ENCODE data around the gene DPP9. TPM values are rescaled to one million over a fixed set of nuclear protein-coding genes. Genes with fewer than 3 reads are reported as not detected.
A peak's percentile ranks its signal among the peaks of the same experiment; 100 is the strongest.

DPP9 gene
- total RNA-seq, 1 donor = 59.6 TPM

DNA sequence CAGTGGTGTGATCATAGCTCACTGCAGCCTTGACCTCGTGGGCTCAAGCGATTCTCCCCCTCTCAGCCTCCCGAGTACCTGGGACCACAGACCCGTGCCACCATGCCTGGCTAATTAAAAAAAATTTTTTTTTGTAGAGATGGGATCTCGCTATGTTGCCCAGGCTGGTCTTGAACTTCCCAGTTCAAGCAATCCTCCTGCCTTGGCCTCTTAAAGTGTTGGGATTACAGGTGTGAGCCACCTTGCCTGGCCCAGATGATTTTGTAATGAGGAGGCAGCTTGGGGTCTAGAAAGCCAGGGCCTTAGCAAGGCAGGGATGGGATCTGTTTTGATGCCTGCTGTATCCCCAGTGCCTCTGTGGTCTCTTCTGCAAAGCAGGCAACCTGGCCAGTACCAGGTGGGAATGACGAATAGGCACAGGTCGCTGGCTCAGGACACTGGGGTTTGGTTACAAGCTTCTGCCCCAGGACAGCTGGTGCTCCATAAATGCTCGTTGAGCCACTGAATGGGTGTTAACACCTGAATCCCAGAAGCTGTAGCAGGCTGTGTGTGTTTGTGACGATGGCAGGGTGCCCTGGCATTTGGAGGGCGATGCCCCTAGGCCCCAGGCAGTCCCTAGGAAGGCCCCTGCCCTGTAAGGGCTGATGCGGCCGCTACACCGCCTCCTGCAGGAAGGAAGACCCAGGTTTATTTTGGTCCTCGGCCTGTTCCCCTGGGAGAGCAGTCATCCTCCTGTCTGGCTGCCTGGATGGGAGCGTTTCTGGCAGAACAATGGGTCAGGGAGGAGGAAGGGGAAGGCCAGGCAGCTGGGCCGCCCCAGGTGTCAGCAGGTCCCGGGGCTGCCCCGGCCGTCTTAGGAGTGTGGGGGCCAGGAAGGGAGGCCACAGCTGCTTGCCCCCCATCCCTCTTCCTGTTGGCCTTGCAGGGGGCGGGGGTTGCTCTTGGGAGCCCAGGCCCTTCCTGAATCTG, 75.7 kb downstream of the DPP9 start:
- H3K4me3 ChIP-seq (ENCODE audit: low read length) = no peak overlapping the region
- H3K9me3 ChIP-seq (ENCODE audit: low read depth, low read length) = no peaks in the 10 kb centered on the region
- no peaks in the 10 kb centered on the region for H3K27me3 ChIP-seq (ENCODE audit: insufficient read depth, low read length)
- H3K4me1 ChIP-seq (ENCODE audit: insufficient read depth, low read length) = peaks cover 8% of the 10 kb centered on the region

DNA sequence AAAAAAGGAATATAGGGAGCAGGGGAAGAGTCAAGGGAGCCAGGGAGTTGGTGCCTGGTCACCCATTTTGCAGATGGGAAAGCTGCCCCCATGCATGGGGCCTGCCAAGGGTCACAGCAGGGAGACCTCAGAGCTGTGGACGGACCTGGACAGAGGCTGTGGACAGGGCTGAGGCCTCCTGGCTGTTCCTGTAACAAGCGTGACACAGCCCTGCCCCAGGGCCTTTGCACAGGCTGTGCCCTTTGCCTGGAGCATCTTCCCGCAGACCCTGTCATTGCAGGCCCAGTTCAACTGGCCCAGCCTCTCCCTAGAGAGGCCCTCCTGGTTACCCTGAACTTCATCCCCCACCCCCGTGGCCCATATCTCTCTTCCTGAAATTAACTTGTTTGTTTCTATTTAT, 77.9 kb downstream of the DPP9 start:
- Histone ChIP-seq H3K9me3 (ENCODE audit: low read depth, low read length) (no peaks in the 10 kb centered on the region), H3K27me3 (ENCODE audit: insufficient read depth, low read length) (no peaks in the 10 kb centered on the region), H3K4me1 (ENCODE audit: insufficient read depth, low read length) (peaks cover 15% of the 10 kb centered on the region), H3K4me3 (ENCODE audit: low read length) (no peak overlapping the region)

DNA sequence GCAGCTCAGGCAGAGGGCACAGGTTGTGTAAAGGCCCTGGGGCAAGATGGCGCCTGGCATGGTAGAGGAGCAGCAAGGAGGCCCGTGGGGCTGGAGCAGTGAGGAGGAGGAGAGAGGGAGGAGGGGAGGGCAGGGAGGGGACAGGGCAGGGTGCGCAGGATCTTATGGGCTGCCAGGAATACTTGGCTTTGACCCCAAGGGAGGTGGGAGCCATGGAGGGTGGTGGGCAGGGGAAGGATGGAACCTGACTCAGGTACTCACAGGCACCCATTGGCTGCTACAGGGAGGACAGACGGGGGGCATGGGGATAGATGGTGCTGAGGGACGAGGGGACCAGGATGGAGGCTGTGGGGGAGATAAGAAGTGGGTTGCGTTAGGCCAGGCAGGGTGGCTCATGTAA, 81.0 kb downstream of the DPP9 start:
- H3K4me3 ChIP-seq (ENCODE audit: low read length) = no peak overlapping the region
- peaks cover 33% of the 10 kb centered on the region for H3K4me1 ChIP-seq (ENCODE audit: insufficient read depth, low read length)
- no peaks in the 10 kb centered on the region for H3K9me3 ChIP-seq (ENCODE audit: low read depth, low read length)
- H3K27me3 ChIP-seq (ENCODE audit: insufficient read depth, low read length) = no peaks in the 10 kb centered on the region

DNA sequence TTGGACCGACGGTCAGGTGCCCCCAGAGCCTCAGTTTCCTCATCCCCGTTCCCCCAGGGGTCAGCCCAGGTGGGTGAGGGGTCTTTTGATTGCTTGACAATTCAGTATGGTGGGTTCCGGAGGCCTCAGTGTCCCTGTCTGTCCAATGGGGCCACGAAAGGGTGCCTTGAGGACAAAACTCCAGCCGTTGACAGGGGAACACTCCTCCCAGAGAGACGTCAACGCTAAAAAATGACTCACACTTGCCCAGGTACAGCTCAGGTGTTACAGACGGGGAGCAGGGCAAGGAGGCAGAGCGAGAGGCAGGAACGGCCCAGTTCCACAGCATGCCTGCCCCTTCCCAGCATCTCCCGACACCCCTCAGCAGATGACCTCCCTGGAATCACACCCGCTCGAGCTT, 82.5 kb downstream of the DPP9 start:
- Histone ChIP-seq H3K4me1 (ENCODE audit: insufficient read depth, low read length) (peaks cover 48% of the 10 kb centered on the region), H3K9me3 (ENCODE audit: low read depth, low read length) (no peaks in the 10 kb centered on the region), H3K4me3 (ENCODE audit: low read length) (no peak overlapping the region), H3K27me3 (ENCODE audit: insufficient read depth, low read length) (no peaks in the 10 kb centered on the region)

DNA sequence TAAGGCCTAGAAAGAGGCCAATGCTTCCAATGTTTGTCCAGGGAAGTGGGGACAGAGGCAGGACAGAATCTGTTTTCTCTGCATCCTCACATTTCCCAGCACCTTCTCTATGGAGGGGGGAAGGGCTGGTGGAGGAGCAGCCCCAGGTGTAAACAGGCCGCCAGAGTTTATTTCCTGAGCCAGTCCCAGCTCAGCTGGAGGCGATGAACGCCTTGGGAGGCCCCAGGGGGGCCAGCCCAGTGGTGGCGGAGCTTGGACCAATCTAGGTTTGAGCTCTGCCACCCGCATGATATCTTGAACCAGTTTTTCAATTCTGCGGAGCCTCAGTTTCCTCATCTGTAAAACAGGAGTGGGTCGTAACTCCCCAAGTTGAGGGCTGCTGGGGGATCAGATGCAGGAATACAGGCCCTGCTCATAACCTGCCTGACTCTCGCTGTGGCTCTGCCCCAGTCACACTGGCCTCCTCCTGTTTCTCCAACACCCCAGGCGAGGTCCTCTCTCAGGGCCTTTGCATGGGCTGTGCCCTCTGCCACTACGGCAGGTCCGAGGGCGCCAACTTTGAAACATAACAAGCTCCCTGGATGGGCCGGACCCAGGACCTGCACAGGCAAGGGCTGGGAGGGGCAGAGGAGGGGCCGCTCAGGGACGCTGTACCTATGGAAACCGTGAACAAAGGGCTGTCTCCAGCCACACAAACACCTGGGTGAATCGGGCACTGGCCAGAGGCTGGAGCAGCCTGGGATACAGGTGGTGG, 83.2 kb downstream of the DPP9 start:
- peak overlapping the region; percentile 76 for H3K4me3 ChIP-seq (ENCODE audit: low read length)
- H3K9me3 ChIP-seq (ENCODE audit: low read depth, low read length) = no peaks in the 10 kb centered on the region
- H3K27me3 ChIP-seq (ENCODE audit: insufficient read depth, low read length) = no peaks in the 10 kb centered on the region
- H3K4me1 ChIP-seq (ENCODE audit: insufficient read depth, low read length) = peaks cover 54% of the 10 kb centered on the region

DNA sequence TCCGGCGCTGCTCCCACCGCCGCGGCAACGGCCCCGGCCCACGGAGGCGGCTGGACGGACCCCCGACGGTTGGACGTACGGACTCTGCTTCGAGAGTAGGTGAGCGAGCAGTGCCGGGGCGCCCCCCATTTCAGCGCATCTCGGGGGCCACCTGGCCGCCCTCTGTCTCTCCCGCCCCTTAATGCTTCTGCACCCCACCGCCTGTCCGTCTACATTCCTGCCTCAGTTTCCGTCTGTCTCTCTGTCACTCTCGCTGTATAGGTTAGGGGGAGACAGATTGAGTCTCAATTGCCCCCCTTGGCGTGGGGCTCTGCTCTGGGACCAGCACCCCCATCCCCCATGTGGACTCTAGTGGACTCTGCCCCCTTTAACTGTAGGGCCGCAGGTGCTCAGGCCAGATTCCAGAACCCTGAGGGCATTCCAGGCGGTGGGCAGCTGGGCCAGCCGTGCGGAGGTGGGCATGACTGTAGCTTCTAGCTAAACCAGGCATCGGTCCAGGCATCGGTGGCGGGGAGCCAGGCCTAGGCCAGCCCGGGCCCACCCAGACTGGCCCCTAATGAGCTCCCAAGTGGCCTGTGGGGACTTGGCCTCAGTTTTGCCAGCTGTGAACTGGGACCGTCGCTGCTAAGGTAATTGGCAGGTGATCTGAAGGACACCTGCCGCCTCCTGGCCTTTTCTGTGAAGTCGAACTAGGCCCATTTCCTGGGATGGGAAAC, 84.0 kb downstream of the DPP9 start:
- H3K9me3 ChIP-seq (ENCODE audit: low read depth, low read length) = no peaks in the 10 kb centered on the region
- H3K4me3 ChIP-seq (ENCODE audit: low read length) = peak overlapping the region; percentile 76
- H3K27me3 ChIP-seq (ENCODE audit: insufficient read depth, low read length) = no peaks in the 10 kb centered on the region
- peaks cover 59% of the 10 kb centered on the region for H3K4me1 ChIP-seq (ENCODE audit: insufficient read depth, low read length)

DNA sequence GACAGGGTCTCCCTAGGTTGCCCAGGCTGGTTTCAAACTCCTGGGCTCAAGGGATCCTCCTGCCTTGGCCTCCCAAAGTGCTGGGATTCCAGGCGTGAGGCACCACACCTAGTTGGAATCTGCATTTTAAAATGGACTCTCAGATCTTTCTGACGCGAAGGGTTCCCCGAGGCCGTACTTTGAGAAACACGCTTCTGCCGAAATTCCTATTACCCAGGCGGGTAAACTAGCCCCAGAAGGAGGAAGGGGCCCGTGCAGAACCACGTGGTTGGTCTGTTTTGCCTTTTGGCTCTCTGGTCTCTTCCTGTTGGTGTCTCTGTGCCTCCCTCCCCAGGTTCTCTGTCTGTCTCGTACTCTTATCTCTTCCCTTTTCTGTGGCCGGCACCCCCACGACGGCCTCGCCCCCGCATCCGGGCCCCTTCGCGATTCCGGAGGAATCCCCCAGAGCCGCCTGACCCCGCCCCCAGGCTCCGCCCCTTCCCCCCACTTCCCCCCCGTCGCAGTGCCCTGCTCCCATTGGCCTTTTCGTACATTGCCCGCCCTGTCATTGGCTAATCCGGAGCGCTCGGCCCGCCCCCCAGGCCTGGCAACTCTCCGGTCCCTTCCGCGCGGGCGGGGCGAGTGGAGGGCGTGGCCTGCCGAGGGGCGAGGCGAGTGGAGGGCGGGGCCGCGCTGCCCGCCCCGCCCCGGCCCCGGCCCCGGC, 84.7 kb downstream of the DPP9 start, which contains the start of gene TNFAIP8L1:
Gene TNFAIP8L1, plus strand, starts transcription at position 689 of the 703 bp plus-strand sequence. CDS start 12,354 bp downstream, outside the sequence.
- Histone ChIP-seq H3K27me3 (ENCODE audit: insufficient read depth, low read length) (no peaks in the 10 kb centered on the region), H3K4me1 (ENCODE audit: insufficient read depth, low read length) (peaks cover 67% of the 10 kb centered on the region), H3K9me3 (ENCODE audit: low read depth, low read length) (no peaks in the 10 kb centered on the region), H3K4me3 (ENCODE audit: low read length) (peak within 1 kb of the TSS; percentile 76)

DNA sequence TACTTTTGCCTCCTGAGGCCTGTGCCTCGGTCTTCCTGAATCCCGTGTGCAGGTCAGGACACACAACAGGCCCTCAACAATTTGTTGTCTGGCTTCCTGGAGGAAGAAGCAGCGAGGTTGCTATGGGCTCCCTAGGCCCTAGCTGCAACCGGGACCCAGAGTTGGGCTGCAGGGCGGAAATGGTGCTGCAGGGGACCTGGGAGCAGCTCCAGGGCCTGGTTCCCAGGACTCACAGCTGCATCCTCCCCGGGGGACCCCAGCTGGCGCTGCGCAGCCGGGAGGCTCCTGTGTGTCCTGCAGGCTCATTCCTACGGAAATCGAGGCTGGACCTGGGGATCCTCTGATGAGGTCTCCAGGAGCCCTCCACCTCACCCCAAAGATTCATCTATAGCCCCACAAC, 85.3 kb downstream of the DPP9 start:
- Histone ChIP-seq H3K4me3 (ENCODE audit: low read length) (no peak overlapping the region), H3K27me3 (ENCODE audit: insufficient read depth, low read length) (no peaks in the 10 kb centered on the region), H3K4me1 (ENCODE audit: insufficient read depth, low read length) (peaks cover 73% of the 10 kb centered on the region)

DNA sequence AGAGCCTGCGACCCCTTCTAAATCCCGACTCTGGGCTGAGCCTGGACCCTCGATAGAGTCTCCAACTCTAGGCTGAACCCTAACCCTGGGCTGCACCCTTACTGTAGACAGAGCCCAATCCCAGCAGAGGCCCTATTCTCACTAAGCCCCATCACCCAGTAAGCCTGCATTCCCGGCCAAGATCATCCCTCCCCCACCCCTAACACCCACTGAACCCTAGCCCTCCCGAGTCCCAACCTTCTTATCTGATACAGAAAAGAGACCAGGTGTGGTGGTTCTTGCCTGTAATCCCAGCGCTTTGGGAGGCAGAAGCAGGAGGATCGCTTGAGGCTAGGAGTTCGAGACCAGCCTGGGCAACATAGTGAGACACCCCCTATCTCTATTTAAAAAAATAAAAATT, 86.9 kb downstream of the DPP9 start:
- Histone ChIP-seq H3K27me3 (ENCODE audit: insufficient read depth, low read length) (no peaks in the 10 kb centered on the region), H3K4me3 (ENCODE audit: low read length) (no peak overlapping the region), H3K9me3 (ENCODE audit: low read depth, low read length) (no peaks in the 10 kb centered on the region), H3K4me1 (ENCODE audit: insufficient read depth, low read length) (peaks cover 74% of the 10 kb centered on the region)

More for the DNA sequence above, 85.3 kb downstream of the DPP9 start:
- H3K9me3 ChIP-seq (ENCODE audit: low read depth, low read length) = no peaks in the 10 kb centered on the region

DNA sequence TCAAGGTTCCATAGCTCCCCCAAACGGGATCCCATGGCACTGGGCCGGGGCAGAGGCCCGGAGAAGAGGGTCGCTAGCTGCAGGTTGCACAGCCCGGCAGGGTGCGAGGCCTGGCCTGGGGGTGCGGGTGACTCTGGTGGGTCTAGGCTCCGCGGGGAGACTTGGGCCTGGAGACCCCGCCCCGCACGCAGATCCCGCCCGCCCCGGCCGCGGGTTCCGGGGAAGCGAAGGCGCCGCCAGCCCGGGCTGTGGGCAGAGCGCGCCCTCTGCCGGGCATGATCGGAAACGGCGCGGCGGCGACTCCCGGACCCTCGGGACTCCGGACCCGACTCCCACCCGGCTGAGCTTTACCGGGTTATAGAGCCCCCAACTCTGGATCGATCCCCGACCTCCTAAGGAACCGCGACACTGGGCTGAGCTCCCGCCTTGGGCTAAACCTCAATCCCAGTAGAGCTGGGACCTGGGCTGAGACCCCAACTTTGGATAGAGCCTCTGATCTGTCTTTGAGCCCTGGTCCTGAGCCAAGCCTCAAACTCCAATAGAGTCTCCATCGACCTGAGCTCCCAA, 87.4 kb downstream of the DPP9 start:
- H3K9me3 ChIP-seq (ENCODE audit: low read depth, low read length) = no peaks in the 10 kb centered on the region
- H3K4me1 ChIP-seq (ENCODE audit: insufficient read depth, low read length) = peaks cover 73% of the 10 kb centered on the region
- H3K27me3 ChIP-seq (ENCODE audit: insufficient read depth, low read length) = no peaks in the 10 kb centered on the region
- peak overlapping the region; percentile 30 for H3K4me3 ChIP-seq (ENCODE audit: low read length)

DNA sequence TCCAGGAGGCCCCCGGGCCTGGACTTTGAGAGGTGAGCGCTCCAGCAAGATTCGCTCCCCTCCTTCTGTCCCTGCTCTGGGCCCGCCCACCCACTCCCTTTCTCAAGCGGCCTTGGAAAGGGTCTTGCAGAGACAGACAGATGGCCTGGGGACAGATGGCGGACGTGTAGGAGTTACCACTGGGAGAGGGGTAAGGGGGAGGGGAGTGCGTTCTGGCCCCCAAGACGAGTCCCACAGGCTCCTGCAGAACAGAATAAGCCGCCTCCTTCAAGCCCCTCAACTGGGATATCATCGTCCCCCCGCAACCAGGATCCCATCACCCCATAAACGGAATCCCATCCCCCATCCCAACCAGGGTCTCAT, 87.9 kb downstream of the DPP9 start:
- Histone ChIP-seq H3K27me3 (ENCODE audit: insufficient read depth, low read length) (no peaks in the 10 kb centered on the region), H3K4me3 (ENCODE audit: low read length) (peak overlapping the region; percentile 30), H3K9me3 (ENCODE audit: low read depth, low read length) (no peaks in the 10 kb centered on the region), H3K4me1 (ENCODE audit: insufficient read depth, low read length) (peaks cover 68% of the 10 kb centered on the region)

DNA sequence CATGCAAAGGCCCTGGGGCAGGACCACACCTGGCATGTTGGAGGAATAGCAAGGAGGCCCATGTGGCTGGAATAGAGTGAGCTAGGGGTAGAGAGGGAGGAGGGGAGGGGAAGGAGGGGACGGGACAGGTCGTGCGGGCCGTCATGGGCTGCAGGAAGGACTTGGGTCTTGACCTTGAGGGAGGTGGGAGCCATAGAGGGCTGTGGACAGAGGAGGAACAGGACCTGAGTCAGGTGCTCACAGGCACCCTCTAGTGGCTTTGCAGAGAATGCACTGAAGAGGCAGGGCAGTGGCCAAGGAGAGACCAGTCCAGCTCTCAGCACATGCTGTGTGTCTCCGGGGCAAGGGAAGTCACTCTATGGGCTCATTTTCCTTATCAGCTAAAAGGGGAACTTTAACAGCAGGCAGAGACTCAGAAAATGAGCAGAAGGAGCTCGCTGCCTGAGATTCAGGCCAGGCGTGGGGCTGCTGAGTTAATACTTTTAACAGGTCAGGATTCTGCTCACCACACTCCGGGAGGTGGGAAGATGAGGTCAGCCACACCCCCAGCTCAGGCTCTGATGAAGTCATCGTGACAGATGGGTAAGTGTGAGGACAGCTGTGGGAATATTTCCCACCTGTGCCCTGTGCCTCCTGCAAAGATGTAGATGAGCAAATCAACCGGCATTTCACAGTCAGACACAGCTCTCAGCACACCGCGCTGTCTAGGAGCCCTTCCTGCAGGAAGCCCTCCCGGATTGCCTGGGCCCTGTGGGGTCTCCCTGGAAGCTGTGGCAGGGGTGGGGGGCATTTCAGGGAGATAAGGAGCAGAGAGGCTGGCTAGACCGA, 90.3 kb downstream of the DPP9 start:
- H3K9me3 ChIP-seq (ENCODE audit: low read depth, low read length) = no peaks in the 10 kb centered on the region
- no peaks in the 10 kb centered on the region for H3K27me3 ChIP-seq (ENCODE audit: insufficient read depth, low read length)
- no peak overlapping the region for H3K4me3 ChIP-seq (ENCODE audit: low read length)
- H3K4me1 ChIP-seq (ENCODE audit: insufficient read depth, low read length) = peaks cover 48% of the 10 kb centered on the region
